GM21723 (cell line): ENCODE measurements around the gene KCNT2.
"Not testable (repeated sequence)": the region's sequence is repeated elsewhere in the genome, so short reads cannot be mapped to it uniquely, and the experiment has no call there.

Experiments used
- ATAC-seq: cut with Tn5 transposase; IDR thresholded peaks from one replicate; pipeline ENCODE4 v1.9.1; 2021; ENCODE audit warnings: mild to moderate bottlenecking, moderate library complexity; ENCODE audit not compliant: unreplicated experiment

The KCNT2 gene

DNA sequence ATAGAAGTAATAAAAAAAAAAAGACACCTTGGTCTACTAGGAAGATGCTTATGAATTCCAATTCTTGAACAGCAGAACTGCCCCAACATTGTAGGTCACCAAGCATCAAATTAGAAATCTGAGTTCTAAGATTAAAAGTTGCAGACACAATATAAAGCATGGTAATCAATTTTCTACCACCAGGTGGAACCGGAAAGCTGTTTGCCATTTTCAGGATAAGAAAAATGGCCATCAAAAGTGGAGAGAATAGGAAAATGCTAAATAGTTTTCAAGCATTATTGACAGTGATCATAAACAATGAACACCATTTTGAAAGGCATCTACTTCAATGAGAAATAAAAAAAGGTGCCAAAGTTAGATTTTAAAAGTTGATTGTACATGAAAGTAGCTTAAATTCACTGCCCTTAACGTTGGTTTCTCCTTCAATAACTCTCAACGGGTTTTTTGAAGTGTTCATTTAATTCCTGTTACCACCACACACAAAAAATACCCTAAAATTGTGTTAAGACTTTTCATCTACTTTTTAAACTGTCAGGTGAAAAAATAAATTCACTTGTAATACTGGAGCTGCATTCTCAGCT lies 252.9 kb downstream of the KCNT2 start:
- ATAC-seq: no peak

DNA sequence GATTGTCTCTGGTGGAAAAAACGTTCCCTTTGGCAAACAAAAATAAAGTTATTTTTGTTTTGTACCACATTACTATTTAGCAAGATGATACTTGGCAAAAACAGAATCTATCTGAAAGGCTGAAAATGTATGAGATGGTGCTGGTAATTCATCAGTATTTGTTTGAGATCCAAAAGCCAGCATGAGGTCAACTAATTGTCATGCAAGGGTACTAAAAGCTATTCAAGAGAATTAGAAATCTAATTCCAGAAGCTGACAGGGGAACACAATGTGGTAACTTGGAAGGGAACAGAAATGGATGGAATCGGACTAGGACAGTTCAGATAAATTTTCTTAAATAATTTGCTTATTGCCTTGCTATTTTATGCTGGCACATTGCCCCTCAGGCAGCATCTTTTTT lies 263.8 kb downstream of the KCNT2 start:
- ATAC-seq: no peak

DNA sequence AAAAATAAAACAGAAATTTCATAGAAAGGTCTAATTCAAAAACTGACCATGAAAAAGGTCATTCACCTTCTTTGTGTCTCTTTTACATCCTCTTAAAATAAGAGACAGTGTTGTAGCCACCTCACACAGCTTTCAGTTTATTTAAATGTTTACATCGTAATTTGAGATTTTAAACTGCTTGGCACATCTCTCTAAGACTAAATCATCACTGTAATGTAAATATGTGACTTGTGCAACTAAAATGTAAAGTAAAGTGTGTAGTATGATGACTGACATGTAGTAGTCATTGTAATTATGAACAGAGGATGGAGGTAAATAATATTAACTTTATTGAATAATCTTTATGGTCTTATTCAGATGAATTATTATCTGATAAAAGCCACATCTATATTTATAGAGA lies 283.9 kb downstream of the KCNT2 start:
- ATAC-seq: no peak

DNA sequence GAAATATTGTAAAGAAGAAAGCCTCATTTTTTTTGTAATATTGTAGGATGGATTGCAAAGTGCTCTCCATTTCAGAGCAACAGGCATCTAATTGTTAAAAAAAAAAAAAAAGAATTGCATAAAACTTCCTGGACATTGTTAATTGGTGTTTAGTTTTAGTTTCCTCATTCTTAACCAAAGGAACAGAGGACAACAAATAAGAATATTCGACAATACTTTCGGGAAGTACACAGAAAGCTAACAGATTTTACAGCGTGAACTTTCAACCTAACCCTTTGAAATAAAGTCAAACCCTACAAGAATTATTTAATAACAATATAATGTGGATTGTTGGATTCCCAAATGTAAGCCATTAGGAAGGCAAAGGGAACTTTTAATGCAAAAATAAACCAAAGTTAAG lies 284.4 kb downstream of the KCNT2 start:
- no peak for ATAC-seq

DNA sequence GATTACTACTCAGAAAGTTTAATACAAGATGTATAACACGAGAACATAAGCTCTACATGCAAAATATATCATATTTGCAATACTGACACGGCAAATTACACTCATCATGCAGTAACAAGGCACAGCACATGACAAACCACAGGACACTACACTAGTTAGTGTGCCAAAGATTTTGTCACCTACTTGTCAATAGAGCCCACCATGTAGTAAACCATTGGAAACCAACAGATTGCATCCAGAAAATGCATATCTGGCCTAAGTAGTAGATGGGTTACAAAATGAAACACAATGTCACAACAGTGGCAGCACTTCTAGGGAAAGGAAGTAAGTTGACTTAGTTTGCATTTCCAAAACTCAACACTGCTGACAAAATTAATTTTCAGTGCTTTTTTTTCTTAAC lies 288.9 kb downstream of the KCNT2 start:
- ATAC-seq: no peak

DNA sequence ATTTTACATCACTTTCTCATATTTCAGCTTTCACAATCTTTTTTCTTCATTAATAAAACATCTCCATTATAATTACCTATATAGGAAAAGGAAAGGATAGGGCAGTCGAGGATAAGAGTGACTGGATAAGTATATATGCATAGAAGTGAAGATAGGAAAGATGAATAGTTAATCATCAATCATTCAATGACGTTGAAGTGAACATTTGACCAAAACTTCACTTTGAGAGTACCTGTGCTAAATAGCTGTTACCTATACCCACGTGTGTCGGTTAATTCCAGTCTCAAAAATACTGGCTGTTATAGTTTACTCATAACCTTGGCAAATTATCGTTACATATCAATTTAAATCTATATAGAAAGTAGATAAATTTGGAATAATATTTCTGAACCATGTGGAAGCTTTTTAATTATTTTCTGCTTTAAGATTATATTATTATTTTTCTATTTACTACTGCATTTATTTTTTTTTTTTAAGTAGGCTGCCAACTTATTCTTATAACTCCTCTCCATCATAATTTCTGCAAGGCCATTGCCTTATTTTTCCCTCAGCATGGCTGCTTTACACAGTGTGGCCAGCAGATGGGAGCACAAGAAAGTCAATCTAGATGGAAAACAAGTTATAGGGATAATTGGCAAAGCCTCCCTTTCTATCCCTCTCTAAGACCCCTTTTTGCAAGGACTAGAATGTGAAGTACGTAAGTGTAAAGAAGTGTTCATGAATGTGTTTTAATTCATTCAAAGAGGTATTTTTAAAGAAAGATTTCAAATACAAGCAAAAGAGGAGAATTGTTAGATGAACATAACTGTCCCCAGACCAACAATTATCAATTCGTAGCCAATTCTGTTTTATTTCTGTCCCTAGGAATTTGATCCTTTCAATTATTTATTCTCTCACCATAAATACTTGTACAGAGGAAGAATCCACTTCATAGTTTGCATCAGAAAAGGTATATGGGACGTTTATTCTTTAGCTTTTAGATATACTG lies 290.4 kb downstream of the KCNT2 start:
- ATAC-seq: no peak

DNA sequence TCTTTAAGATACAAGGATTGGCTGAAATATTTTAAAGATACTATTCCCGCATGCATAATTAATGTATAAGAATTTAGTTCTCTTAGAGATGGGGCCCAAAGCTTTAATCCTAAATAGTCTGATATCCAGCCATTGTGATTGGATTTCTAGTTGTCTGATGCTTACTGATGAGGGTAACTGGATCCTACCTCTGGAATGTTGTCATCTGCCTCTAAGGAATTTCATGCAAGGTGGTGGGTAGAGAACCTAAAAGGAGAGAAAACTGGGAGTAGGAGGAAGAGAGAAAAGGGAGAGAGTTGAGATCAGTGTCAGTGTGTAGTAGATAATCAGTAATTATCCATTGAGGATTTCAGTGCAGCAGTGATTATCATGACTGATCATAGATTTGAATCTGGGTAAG lies 295.5 kb downstream of the KCNT2 start:
- no peak for ATAC-seq

DNA sequence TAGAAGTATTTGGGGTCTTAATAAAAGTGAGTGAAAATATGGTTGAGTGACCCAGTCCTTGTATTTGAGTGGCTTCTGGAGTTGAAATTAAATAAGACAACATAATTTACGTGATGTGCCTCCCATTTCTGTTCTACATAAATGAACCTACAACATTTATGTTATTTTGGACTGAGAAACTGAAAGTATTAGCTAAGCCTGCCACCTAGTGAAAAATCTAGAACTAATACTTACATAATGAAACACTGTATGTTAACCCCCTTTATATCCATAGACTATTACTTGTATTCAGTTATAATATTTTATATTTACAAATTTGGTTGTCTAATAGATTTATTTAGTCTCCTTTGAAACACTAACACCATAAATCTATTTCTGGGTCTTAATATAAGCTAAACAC lies 298.9 kb downstream of the KCNT2 start:
- no peak for ATAC-seq

DNA sequence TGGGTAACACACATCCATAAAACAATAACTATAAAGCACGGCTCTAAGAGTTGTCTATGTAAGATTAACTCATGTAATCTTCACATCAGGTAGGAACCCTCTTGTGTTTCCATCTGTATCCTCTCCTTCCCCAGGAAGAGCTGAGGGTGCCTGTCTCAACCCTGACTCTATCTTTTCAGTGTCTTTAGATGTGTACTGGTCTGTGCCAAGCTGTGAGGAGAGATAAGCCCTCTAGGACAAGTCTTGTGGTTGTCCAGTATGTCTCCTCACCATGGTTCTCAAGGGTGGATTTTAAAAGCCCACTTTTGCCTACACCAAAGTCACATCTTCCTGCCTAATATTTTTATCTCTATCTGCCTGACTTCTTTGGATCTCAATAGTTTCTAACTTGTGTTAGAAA lies 300.1 kb downstream of the KCNT2 start:
- no peak for ATAC-seq

DNA sequence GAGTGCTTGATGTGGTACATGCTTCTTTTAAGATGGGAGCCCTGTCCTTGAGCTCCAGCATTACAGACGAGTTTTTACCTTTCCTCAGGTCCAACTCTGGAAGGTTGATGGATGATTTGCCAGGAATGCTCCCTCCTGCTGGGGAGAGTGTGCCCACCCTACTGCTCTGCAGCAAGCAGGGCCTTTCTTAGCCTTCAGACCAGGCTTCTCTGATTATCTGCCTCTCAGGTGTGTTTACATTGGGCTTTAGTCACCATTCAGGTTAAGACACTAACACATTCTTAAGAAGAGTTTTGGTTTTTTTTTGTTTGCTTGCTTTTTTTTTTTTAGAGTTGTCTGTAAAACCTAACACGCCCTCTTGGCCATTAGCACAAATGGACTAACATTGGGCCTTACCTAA lies 301.8 kb downstream of the KCNT2 start:
- ATAC-seq: no peak

DNA sequence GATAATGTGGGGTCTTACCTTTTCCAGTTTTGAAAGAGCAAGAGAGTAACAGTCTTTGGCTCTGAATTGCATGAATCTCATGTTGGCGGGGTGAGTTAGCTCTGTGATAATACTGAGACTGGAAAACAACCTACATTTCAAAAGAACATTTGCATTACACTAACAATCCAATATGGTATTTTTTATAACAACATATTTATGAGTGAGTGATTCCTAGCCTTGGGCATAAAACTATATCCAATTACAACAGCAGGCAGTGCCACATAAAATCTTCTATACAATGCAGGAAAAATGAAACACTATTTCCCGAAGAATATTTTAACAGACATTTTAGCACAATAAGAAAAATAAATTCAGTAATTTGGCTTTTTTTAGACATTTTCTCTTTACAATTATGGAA lies 303.0 kb downstream of the KCNT2 start:
- no peak for ATAC-seq

DNA sequence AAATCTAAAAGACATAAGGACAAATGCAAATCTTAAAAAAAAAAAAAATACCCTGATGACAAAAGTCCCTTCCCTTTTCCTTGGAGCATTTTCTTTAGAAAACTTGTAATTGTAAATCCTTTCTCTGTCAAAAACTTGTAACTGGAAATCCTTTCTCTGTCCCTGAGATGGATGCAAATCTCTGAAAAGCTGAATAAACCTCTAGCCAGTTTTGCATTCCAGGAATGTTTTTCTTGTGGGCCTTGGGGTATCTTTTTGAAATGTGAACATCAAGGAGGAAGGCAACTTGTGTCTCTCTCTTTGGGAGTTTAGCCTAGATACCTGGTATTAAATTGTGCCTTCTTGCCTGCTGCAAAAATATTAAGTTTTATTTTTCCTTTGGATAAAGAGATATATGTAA lies 305.3 kb downstream of the KCNT2 start:
- no peak for ATAC-seq

DNA sequence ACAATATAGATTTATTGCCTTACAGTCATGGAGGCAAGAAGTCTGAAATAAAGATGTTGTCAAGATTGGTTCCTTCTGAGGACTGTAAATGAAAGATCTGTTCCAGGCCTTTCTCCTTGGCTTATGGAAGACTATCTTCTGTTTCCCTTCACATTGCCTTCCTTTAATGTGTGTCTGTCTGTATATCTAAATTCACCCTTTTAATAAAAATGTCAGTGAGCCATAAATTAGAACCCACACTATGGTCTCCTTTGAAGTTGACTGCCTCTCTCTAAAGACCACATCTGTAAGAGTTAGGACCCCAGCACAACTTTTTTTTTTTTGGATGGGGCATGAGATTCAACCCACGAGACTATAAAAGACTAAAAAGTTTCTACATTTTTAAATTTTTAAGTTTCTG lies 305.8 kb downstream of the KCNT2 start:
- no peak for ATAC-seq

DNA sequence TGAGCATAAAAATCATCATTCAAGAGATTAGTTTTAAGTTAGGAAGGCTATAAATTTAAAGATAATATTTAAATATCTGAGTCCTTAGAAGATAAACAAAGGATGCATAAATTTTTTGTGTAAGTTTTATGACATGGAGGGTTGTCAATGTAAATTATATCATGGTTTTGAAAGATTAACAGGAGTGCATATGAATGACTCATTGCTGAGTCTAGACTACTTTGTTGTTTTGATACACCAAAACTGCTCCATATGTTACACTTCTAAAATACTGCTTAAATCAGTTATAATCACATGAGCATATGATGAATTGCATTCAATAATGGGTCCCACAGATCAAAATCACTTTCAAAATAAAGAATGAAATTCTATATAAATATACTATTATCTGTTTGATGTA lies 312.5 kb downstream of the KCNT2 start:
- no peak for ATAC-seq

DNA sequence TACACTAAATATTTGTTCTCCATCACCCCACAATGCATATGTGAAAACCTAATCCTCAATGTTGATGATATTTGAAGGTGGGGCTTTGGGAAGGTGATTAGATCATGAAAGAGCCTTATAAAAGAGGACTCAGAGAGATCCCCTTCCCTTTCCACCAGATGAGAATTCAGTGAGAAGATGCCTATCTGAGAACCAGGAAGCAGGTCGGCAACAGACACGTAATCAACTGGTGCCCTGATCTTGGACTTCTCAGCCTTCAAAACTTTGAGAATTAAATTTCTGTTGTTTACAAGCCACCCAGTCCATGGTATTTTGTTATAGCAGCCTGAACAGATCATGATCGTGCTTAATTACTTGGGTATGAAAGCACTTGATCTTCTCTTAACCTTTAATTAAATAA lies 329.4 kb downstream of the KCNT2 start:
- ATAC-seq: no peak

DNA sequence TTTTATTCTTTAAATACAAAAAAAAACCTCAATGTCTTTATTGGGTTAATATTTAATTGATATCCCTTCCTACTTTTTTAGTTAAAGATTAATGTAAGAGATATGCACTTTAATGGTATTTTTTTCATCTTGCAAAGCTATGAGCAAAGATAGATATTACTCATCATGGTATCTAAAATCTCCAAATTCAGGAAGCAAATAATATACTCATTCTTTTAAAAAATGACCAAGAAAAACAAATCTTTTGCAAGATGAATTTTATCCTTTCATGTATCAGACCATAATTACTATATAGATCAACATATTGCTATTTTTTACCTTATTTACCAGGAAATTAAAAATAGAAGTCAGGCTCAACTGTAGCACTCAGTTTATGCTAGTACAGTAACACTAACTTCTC lies 330.4 kb downstream of the KCNT2 start:
- ATAC-seq: no peak

DNA sequence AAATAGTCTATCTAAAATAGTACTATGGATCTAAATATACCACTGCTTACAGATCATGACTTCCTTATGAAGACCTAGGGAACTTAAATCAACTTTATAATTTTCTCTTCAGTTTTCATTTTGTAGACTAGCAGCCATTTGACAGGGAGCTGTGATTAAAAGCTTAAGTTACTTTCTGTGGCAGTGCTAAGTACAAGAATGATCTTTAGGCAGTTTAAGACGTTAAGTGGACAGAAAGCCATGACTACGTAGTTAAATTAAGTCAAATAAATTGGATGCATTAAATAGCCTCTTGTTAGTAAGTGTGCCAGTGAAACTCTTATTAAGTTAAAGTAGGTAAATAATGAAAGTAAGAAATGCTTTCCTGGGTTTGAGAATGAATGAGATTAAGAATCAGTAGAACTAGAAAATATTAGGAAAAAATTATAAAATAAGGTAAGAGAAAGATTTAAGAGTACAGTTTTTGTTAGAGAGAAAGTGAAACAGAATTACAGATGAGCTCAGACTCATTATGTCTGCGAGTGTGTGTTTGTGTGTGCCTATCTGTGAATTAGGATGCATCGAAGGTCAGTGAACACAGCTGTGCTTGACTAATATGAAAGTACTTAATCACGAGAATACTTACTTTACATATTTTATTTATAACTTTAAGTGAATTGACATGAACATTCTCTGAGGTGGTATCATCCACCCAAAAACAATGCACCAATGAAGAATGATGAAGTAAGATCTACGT lies 336.9 kb downstream of the KCNT2 start:
- ATAC-seq: no peak

DNA sequence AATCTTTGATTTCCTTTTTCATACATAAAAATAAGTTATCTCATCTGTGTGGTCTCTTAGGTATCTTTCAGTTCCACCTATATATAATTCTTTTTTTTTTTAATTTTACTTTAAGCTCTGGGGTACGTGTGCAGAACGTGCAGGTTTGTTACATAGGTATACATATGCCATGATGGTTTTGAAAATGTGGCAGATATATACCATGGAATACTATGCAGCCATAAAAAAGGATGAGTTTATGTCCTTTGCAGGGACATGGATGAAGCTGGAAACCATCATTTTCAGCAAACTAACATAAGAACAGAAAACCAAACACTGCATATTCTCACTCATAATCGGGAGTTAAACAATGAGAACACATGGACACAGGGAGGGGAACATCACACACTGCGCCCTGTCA lies 345.2 kb downstream of the KCNT2 start:
- not testable (repeated sequence) for ATAC-seq

DNA sequence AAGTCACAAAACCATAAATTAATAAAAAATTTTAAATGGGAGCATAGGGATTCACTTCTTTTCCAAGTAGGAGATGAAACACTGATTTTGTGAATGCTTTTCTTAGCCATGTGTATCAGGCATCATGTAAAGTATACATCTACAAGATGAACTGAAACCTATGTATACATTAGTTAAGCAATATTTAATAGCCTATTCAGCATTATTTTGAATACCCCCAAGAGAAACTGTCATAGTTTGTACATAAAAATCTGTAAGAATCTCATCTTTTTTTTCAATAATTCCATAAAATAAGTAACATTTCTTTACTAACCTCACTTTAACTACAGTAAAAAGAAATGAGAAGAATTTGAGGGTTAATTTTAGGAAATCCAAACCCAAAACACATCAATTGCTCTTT lies 348.0 kb downstream of the KCNT2 start:
- ATAC-seq: no peak

DNA sequence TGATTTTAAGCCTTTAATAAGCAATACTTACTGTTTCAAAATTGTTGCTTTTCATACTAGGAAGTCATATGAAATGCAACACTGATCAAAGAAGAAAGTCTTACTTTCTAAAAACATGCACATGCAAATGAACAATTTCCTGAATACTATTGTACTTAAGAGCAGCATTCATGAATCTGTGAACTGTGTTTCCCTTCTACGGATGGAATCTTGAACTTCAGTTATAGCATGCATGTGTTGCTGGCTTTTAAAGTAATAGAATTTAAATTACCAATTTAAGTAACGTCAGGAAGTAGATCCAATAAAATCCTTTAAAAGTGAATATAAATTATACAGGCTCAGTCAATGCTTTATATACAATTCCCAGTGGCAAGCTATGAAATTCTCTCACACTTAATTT lies 348.9 kb downstream of the KCNT2 start:
- no peak for ATAC-seq

DNA sequence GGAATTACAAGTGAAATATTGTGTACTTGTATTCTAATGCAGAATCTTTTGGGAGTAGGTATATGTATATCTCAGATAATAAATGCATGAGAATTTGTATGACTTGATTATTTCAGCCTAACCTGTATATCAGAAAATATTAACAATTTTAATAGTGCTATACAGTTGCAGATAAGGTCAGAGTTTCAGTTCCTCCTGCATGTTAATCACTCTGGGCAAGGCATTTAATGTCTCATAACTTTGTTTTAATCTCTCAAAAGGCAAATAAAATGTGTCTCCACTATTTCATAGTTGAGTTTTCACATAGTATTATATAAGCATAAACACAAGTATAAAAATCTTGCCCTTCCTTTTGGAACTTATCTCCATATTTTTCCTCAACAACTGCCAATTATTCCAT lies 352.5 kb downstream of the KCNT2 start:
- ATAC-seq: no peak

DNA sequence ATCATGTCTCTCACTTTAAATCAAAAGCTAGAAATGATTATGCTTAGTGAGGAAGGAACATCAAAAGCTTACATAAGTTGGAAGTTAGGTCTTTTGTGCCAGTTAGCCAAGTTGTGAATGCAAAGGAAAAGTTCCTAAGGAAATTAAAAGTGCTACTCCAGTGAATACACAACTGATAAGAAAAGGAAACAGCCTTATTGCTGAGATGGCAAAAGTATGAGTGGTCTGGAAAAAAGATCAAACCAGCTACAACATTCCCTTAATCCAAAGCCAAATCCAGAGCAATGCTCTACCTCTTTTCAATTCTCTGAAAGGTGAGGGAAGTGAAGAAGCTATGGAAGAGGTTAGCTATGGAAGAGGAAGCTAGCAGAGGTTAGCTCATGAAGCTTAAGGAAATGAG lies 378.7 kb downstream of the KCNT2 start:
- no peak for ATAC-seq
